ENCODE data around the gene RBM41.

RBM41 gene

DNA sequence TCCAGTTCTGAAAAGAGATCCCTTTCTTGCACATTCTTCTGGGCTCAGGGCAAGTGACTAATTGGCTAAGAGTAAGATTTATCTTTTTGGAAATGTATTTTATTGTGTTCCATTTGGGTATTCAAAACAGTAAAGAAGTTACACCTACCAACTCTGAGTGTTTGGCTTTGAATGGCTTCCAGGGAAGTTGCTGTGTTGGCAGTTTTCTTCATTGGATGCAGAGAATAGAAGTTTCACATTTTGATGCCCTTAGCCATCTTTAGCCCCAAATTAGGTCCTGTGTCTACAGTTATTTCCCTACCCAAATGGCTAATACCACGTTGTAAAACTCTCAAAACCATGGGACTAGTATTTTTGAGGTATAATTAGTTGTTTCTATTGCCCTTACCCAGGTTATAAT is 88.9 kb downstream of the RBM41 start:
- no peak for FAIRE-seq
- no peak for DNase-seq (ENCODE audit: low spot score)

GRCh38 chrX:107025545-107025944 is 93.1 kb downstream of the RBM41 start:
- DNase-seq (ENCODE audit: low spot score) (peak; percentile 1), FAIRE-seq (no peak)

DNA sequence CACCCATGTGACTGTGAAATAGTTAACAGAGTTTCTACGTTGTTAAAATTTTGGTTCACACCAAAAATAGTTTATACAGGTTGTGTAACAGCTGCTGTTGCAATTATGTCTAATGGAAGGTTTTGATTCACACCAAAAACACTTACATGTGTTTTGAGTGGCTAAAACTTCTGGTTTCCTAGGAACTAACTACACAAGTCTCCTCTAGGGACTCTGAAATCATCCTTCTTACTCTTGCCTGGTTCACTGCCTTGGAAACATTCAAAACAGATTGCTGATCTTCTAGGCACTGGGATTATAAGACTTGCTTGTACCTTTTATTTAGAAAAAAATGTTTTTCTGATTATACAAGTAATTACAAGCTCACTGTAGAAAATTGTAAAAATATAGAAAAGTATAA is 103.7 kb downstream of the RBM41 start:
- DNase-seq (ENCODE audit: low spot score): no peak
- no peak for FAIRE-seq

Measured in urothelium cell line (cell line).